Amniotic stem cell (primary cell): Measurements from ENCODE around the gene ESM1.
"Not testable (repeated sequence)": the region's sequence is repeated elsewhere in the genome, so short reads cannot be mapped to it uniquely, and the experiment has no call there.

ENCODE experiments used
- DNase-seq: peaks from one replicate; lab custom pipeline; 2025; lab: John Stamatoyannopoulos, UW

Gene ESM1

GRCh38 chr5:54985301-54986268 lies at the start of gene ESM1:
ESM1 (minus strand) TSS chr5:54985593; CDS start chr5:54985517, 76 bp downstream.
- DNase-seq = peak; percentile 46

- DNase-seq = no peak
Measured at GRCh38 chr5:55033568-55033967, 48.2 kb upstream of the ESM1 start.

GRCh38 chr5:55031492-55031891 lies 46.1 kb upstream of the ESM1 start:
- no peak for DNase-seq

GRCh38 chr5:55030676-55031369 lies 45.4 kb upstream of the ESM1 start:
- no peak for DNase-seq

GRCh38 chr5:55030220-55030619 lies 44.8 kb upstream of the ESM1 start:
- no peak for DNase-seq

GRCh38 chr5:55027595-55027994 lies 42.2 kb upstream of the ESM1 start:
- DNase-seq = no peak

- no peak for DNase-seq
Measured at GRCh38 chr5:55022450-55022849, 37.1 kb upstream of the ESM1 start.

- no peak for DNase-seq
Measured at GRCh38 chr5:55021821-55022220, 36.4 kb upstream of the ESM1 start.

GRCh38 chr5:55021410-55021809 lies 36.0 kb upstream of the ESM1 start:
- DNase-seq = no peak

- not testable (repeated sequence) for DNase-seq
Measured at GRCh38 chr5:55010149-55010548, 24.8 kb upstream of the ESM1 start.

- no peak for DNase-seq
Measured at GRCh38 chr5:55004729-55005128, 19.3 kb upstream of the ESM1 start.

GRCh38 chr5:55003432-55004065 lies 18.2 kb upstream of the ESM1 start:
- DNase-seq = no peak

GRCh38 chr5:55002166-55002565 lies 16.8 kb upstream of the ESM1 start:
- not testable (repeated sequence) for DNase-seq

- no peak for DNase-seq
Measured at GRCh38 chr5:54997081-54997480, 11.7 kb upstream of the ESM1 start.

GRCh38 chr5:54996466-54996865 lies 11.1 kb upstream of the ESM1 start:
- DNase-seq = no peak

- DNase-seq = no peak
Measured at GRCh38 chr5:54995168-54995567, 9.8 kb upstream of the ESM1 start.

GRCh38 chr5:54994628-54995027 lies 9.2 kb upstream of the ESM1 start:
- DNase-seq = no peak

GRCh38 chr5:54993318-54993717 lies 7.9 kb upstream of the ESM1 start:
- no peak for DNase-seq

GRCh38 chr5:54991416-54991815 lies 6.0 kb upstream of the ESM1 start:
- DNase-seq = no peak

GRCh38 chr5:54990841-54991258 lies 5.5 kb upstream of the ESM1 start:
- peak; percentile 62 for DNase-seq

GRCh38 chr5:54988817-54989216 lies 3.4 kb upstream of the ESM1 start:
- DNase-seq = no peak

- DNase-seq = no peak
Measured at GRCh38 chr5:54988218-54988617, 2.8 kb upstream of the ESM1 start.

- DNase-seq = no peak
Measured at GRCh38 chr5:54986269-54986654, 869 bp upstream of the ESM1 start.
